Activated T-helper 1 cell treated with Interleukin-2 at 50 U/mL for 16 hours (primary cell): ENCODE results near the gene PCNX1.
"Not testable (repeated sequence)": the region's sequence is repeated elsewhere in the genome, so short reads cannot be mapped to it uniquely, and the experiment has no call there.

Experiments
- DNase-seq: peaks from one replicate; pipeline ENCODE4 v3.0.0-alpha.2; 2020; ENCODE audit warnings: low read depth

The PCNX1 gene

GRCh38 chr14:71129716-71130490, 222.6 kb downstream of the PCNX1 start:
- DNase-seq, result not testable (repeated sequence)

- no peak for DNase-seq
Observed at GRCh38 chr14:71130491-71131179, 223.4 kb downstream of the PCNX1 start.

GRCh38 chr14:71133296-71133695, 226.0 kb downstream of the PCNX1 start:
- DNase-seq, result no peak

GRCh38 chr14:71135496-71135895, 228.2 kb downstream of the PCNX1 start:
- DNase-seq, result no peak

GRCh38 chr14:71135911-71136310, 228.7 kb downstream of the PCNX1 start:
- no peak for DNase-seq

GRCh38 chr14:71136386-71137060, 229.3 kb downstream of the PCNX1 start:
- DNase-seq, result no peak

- no peak for DNase-seq
Observed at GRCh38 chr14:71137536-71138447, 230.5 kb downstream of the PCNX1 start.

GRCh38 chr14:71138448-71139293, 231.4 kb downstream of the PCNX1 start:
- DNase-seq, result peak; percentile 24

GRCh38 chr14:71139294-71139946, 232.2 kb downstream of the PCNX1 start:
- DNase-seq, result no peak

GRCh38 chr14:71140157-71140556, 232.9 kb downstream of the PCNX1 start:
- no peak for DNase-seq

GRCh38 chr14:71141701-71142374, 234.6 kb downstream of the PCNX1 start:
- DNase-seq, result no peak

- no peak for DNase-seq
Observed at GRCh38 chr14:71142375-71143038, 235.2 kb downstream of the PCNX1 start.

GRCh38 chr14:71143381-71144290, 236.4 kb downstream of the PCNX1 start:
- DNase-seq, result no peak

- not testable (repeated sequence) for DNase-seq
Observed at GRCh38 chr14:71147335-71147734, 240.1 kb downstream of the PCNX1 start.

GRCh38 chr14:71148627-71149026, 241.4 kb downstream of the PCNX1 start:
- no peak for DNase-seq

GRCh38 chr14:71150737-71151136, 243.5 kb downstream of the PCNX1 start:
- DNase-seq, result no peak

GRCh38 chr14:71155743-71156142, 248.5 kb downstream of the PCNX1 start:
- no peak for DNase-seq
